ENCODE results near the gene DOCK11.
A peak's percentile ranks its signal among the peaks of the same experiment; 100 is the strongest.

The DOCK11 gene

DNA sequence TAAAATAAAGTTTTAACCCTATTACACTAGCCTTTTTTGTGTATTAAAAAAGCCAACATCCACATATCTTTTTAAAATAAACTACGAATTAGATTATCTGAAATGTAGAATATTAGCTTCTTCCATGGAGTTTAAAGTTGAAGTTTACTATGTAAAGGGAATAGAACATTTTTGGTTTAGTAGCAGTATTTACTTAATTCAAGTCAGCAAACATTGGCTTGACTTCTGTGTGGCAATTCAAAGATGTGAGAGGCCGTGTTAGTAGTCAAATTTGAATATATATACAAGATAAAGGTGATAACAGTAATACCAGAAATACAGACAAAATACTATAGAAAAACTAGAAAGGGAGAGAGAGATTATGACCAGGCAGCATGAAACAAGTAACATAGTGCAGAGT, 116.7 kb downstream of the DOCK11 start:
- Histone ChIP-seq H3K27ac (no peak overlapping the region), H3K4me3 (no peak overlapping the region)

GRCh38 chrX:118614150-118614549, 118.5 kb downstream of the DOCK11 start:
- Histone ChIP-seq H3K4me3 (no peak overlapping the region), H3K27ac (no peak overlapping the region)

- Histone ChIP-seq H3K4me3 (no peak overlapping the region), H3K27ac (no peak overlapping the region)
These were observed 119.5 kb downstream of the DOCK11 start for GRCh38 chrX:118615141-118615540.

DNA sequence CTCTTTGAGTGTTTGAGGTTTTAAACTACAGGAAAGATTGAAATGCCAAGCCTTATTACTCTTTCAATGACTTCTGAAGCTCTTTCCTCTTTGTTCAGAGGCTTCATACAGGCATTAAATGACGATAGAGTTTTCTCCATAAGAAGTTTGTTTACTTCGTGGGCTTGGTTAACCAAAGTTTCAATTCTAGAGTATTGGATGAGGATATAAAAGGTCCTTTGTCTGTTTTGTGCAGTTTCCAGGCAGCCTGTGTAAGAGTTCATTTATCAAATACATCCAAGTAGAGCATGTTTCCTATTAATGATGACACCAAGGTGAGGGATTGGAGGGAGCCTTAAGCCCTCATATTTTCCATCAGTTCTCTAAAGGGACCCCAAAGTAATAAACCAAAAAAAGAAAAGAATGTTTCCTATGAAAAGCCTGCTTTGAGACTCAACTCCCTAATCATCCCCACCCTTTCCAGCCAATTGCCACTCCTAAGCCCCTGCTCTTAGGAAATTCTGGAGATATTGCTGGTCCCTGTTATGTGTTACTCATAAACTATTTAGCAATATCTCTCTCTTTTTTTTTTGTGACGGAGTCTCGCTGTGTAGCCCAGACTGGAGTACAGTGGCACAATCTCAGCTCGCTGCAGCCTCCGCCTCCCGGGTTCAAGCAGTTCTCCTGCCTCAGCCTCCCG, 125.6 kb downstream of the DOCK11 start:
- Histone ChIP-seq H3K4me3 (no peak overlapping the region), H3K27ac (peak overlapping the region in 1 of 21 experiments; percentile 1)

DNA sequence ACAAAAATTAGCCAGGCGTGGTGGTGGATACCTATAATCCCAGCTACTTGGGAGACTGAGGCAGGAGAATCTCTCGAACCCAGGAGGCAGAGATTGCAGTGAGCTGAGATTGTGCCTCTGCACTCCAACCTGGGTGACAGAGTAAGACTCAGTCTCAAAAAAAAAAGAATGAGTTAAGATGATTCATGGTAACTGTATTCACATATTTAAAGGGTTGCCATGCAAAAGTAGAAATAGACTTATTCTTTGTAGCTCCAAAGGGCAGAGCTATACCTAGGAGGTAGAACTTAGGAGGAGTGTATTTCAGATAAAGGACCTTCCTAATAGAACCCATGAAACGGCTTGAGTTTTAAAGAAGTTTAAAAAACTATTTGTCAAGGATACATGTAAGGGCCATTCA, 127.4 kb downstream of the DOCK11 start:
- no peak overlapping the region for H3K27ac ChIP-seq
- no peak overlapping the region for H3K4me3 ChIP-seq

DNA sequence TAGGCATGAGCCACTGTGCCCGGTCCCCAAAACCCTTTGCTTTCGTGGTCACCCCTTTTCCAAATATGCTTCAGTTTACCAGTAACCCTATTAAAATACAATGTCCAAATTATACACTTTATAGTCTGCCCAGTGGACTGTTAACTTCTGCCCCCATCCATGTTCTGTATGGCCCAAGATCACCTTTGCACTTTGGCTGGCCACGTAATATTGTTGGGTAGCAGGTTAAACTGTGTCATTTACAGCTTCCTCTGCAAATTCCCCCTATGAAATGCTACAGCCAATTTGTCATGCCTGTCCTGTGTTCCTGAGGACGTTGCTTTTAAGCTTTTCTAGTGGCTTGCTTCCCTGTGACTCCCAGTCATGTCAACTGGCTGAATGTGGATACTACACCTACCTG, 130.7 kb downstream of the DOCK11 start:
- Histone ChIP-seq H3K4me3 (no peak overlapping the region), H3K27ac (no peak overlapping the region)

DNA sequence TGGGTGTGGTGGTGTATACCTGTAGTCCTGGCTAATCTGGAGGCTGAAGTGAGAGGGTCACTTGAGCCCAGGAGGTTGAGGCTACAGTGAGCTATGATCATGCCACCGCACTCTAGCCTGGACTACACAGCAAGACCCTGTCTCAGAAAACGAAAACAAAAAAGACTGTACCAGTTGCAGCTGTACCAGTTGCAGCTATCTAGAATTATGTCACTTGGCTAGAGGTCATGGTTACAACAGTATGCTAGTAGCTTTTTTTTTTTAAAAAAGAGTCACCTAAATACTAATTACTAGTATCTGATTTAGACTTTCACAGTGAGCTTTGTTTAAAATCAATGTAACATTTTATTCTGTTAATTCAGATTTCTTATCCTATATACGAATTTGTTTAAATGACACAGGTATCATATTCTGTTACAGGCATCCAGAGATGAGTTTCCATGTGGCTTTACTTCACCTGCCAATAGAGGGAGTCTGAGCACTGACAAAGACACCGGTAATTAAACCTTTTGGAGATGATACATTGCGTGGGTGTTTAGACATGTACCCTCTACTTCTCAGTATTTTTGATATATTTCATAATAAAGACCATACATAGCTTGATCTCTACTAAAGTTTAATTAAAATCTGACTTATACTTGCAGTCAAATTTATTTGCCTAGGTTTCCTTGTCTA, 131.6 kb downstream of the DOCK11 start:
- H3K27ac ChIP-seq = no peak overlapping the region

GRCh38 chrX:118630848-118631247, 135.2 kb downstream of the DOCK11 start:
- no peak overlapping the region for H3K27ac ChIP-seq
- no peak overlapping the region for H3K4me3 ChIP-seq

More for the DNA sequence above, 131.6 kb downstream of the DOCK11 start:
- H3K4me3 ChIP-seq = no peak overlapping the region

DNA sequence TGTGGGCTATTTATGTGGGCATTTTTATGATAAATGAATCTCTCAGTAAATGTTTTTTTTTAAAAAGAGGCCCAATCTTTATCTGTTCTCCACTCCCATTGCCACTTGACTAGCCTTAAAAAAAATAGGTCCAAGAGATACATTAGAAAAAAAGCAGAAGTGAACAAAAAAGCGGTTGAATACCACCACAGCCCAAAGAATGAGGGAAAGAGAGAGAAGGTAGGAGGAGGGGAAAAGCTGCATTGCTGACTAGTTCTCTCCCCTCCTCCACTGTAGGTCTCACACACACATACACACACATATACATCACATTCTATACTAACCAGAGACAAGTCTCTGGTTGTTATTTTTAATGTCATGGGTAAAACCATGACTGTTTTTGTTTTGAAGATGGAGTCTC, 136.0 kb downstream of the DOCK11 start:
- H3K27ac ChIP-seq = no peak overlapping the region
- H3K4me3 ChIP-seq = no peak overlapping the region

DNA sequence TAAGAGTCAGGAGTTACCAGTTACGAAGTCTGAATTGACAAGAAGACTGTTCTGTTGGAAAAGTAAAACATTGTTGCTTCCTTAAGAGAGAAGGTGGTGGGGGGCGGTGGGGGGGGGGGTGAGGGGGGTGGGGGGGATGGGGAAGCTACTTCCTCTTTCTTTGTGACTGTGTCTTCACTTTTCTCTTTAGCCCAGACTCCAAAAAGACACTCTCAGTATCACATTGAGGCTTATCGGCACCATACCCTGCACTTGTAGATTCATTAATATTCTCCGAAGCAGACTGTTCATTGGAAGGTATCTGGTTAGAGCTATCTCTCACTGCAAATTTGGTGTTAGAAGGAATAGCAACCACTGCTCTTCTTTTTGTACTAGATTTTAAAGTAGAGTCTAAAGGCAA, 137.2 kb downstream of the DOCK11 start:
- Histone ChIP-seq H3K27ac (peak overlapping the region in 1 of 21 experiments; percentile 45), H3K4me3 (no peak overlapping the region)

GRCh38 chrX:118633530-118633929, 137.9 kb downstream of the DOCK11 start:
- no peak overlapping the region for H3K4me3 ChIP-seq
- H3K27ac ChIP-seq = peak overlapping the region in 1 of 21 experiments; percentile 45

DNA sequence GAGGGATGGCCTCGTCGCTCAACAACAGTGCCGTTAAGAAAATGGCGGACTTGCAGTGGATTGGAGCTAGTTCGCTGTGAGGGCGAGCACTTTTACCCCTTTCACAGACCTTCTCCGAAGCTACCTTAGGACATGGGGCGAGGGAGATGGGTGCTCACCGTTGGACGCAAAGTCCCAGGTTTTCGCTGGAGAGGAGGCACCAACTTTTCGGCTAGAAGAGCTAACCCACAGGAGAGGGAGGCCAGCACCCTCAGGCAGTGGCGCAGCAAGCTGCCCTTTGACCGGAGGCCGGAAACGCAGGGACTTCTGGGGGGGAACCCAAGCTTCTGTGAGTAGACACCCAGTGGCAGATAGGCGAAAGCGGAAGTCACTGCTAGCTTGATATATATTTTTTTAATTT, 138.7 kb downstream of the DOCK11 start:
- no peak overlapping the region for H3K4me3 ChIP-seq
- H3K27ac ChIP-seq = no peak overlapping the region

DNA sequence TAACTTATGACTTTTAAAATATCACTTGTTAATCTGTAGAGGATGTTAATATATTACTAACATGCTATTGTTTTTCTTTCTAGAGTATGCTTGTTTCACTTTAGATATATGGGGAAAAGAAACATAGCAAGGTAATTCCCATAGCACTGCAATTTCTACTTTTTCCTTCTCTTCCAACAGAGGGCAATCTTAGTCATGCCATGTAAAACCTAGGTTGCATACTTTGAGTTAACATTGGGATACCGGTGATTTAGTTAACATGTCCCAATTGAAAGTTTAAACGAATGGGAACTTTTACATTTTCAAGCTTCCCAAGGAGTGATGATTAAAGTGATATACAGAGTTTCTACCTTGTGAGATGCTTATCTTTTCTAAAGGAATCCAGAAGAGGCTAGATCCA, 142.4 kb downstream of the DOCK11 start:
- H3K4me3 ChIP-seq = no peak overlapping the region
- H3K27ac ChIP-seq = no peak overlapping the region

- H3K4me3 ChIP-seq = no peak overlapping the region
These were observed 148.8 kb downstream of the DOCK11 start for GRCh38 chrX:118644378-118644777.

DNA sequence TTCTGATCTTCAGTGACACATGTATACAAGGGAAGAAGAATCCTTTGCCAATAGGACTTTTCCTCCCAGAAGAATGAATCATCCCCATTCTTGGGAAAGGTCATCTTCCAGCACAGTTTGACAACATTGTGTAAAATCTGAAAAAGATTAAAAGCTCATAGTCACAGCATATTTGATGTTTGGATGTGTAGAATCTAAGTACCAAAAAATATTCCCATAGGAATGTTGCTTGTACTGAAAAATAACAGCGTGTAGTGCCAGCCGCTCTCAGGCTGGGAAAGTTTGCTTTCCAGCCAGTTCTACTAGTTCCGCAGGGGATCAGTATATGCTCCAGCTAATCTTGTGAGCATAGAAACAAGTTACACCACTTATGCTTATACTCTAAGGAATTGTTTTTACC, 157.1 kb downstream of the DOCK11 start:
- Histone ChIP-seq H3K4me3 (no peak overlapping the region), H3K27ac (no peak overlapping the region)

More at GRCh38 chrX:118644378-118644777, 148.8 kb downstream of the DOCK11 start:
- H3K27ac ChIP-seq = no peak overlapping the region

DNA sequence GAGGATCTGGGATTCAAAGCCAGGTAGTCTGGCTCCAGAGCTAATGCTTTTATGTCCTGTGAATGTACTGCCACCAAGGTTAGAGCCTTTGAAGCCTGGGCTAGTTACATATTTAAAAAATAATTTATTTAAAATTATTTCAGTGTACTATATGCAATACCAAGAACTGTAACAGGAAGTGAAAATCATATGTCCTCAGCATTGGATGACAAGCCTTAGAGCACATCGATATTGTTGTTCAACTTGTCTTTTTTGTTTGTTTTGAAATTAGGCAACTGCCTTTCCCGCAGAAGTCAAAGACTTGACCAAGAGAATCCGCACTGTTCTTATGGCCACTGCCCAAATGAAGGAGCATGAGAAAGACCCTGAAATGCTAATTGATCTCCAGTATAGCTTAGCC, 158.7 kb downstream of the DOCK11 start:
- no peak overlapping the region for H3K4me3 ChIP-seq

GRCh38 chrX:118655561-118656246, 160.1 kb downstream of the DOCK11 start:
- Histone ChIP-seq H3K4me3 (no peak overlapping the region), H3K27ac (no peak overlapping the region)

More for the DNA sequence above, 158.7 kb downstream of the DOCK11 start:
- no peak overlapping the region for H3K27ac ChIP-seq

DNA sequence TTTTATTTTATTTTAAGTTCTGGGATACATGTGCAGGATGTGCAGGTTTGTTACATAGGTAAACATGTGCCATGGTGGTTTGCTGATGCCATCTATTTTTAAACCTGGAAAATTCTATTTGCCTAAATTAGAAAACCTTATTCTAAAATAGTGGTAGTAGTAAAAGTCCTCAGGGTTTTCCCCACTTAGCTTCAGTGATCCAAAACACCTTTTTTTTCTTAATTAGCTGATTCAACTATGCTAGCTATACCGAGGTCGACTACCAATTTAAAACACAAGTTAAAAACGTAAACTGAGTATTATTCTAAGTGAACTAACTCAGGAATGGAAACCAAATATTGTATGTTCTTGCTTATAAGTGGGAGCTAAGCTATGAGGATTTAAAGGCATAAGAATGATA, 161.8 kb downstream of the DOCK11 start:
- Histone ChIP-seq H3K27ac (no peak overlapping the region), H3K4me3 (no peak overlapping the region)

DNA sequence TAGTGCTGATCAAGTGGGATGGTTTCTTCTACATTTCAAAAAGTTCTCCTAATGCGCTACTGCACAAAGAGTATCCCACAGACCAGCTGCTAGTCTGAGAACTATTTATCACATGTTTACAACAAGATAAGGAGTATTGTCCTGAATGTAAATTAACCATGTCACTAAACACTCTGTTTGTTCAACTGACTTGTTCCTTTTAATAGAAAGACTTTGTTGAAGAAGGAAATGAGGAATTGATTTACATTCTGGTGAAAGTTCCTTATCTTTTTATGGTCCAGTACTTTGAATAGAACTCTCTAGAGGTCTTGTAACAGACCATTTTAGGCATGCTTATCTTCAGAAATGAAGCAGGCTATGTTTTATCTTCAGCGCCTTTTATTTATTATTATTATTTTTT, 164.5 kb downstream of the DOCK11 start:
- Histone ChIP-seq H3K4me3 (no peak overlapping the region), H3K27ac (no peak overlapping the region)

- no peak overlapping the region for H3K27ac ChIP-seq
- no peak overlapping the region for H3K4me3 ChIP-seq
These were observed 169.6 kb downstream of the DOCK11 start for GRCh38 chrX:118665204-118665603.

DNA sequence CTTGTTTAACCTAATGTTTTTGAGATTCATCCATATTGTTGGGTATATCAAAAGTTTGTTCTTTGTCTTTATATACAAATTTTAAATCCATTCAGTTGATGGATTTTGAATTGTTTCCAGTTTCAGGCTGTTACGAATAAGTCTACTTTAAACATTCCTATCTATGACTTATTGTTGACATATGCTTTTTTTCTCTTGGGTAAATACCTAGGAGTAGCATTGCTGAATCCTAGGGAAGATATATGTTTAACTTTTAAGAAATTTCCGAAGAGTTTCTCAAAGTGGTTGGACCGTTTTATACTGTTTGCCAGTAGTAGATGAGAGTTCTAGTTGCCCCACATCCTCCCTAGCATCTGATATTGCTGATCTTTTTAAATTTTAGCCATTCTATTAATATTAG, 170.9 kb downstream of the DOCK11 start:
- H3K27ac ChIP-seq = no peak overlapping the region
- H3K4me3 ChIP-seq = no peak overlapping the region
